DND-41 (cell line): ENCODE results near the gene ENTPD8.

Experiments
- EZH2 ChIP-seq: IDR thresholded peaks from 3 replicates; pipeline ENCODE4 v1.6.1; 2012; ENCODE audit warnings: borderline replicate concordance, low read depth, mild to moderate bottlenecking, moderate library complexity, low read length, inconsistent platforms; ENCODE audit not compliant: severe bottlenecking
- TF ChIP-seq, protein P1 (sequence below): IDR thresholded peaks from 2 replicates; pipeline ENCODE4 v1.5.1; 2012; ENCODE audit warnings: borderline replicate concordance, low read length, moderate library complexity, mild to moderate bottlenecking; ENCODE audit not compliant: poor library complexity, severe bottlenecking; ENCODE audit errors: extremely low read depth

DNA sequence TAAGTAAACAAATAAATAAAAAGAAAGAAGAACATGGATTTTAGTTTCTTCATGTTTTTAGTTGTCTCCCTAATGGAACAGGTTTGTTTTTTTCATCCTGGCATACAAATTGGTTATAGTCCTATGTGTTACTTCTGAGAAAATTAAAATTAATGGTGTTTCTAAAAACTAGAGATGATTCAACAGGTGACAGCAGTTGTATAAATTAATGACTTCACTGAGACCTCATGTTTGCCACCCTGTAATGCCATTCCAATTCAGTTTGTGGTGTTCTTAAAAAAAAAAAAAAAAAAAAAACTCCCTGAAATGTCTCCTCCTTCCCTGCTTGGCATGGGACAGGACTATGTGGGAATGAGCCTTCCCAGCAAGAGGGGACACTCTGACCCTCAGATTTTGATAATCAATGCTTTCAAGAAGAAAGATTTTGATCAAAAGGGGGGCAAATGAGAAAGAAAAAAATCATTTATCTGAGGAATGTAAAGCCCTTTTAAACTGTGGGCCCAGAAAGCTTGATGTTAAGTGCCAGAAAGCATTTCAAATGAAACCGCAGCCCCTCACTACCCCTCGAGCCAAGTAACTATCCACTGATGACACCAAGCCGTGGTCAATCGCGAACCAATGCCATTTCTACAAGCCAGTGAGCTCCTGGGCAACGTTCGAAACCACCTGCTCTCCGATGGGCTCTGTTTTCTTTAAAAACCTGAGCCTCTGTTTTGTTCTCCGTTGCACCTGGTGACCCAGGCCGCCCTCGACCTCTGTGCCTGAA lies 19.1 kb downstream of the ENTPD8 start:
- TF ChIP-seq, protein P1, sequence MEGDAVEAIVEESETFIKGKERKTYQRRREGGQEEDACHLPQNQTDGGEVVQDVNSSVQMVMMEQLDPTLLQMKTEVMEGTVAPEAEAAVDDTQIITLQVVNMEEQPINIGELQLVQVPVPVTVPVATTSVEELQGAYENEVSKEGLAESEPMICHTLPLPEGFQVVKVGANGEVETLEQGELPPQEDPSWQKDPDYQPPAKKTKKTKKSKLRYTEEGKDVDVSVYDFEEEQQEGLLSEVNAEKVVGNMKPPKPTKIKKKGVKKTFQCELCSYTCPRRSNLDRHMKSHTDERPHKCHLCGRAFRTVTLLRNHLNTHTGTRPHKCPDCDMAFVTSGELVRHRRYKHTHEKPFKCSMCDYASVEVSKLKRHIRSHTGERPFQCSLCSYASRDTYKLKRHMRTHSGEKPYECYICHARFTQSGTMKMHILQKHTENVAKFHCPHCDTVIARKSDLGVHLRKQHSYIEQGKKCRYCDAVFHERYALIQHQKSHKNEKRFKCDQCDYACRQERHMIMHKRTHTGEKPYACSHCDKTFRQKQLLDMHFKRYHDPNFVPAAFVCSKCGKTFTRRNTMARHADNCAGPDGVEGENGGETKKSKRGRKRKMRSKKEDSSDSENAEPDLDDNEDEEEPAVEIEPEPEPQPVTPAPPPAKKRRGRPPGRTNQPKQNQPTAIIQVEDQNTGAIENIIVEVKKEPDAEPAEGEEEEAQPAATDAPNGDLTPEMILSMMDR: no peak
- TF ChIP-seq EZH2: no peak
